Endothelial cell of umbilical vein (primary cell): ENCODE measurements around the gene PCDH15.

Experiments used
- CTCF ChIP-seq, 2 donors: IDR thresholded peaks; 1 replicate in 1 of 2; 2 replicates in 1 of 2; pipeline ENCODE4 v1.5.1; 2011; ENCODE audit warnings: low read length in 2 of 2, mild to moderate bottlenecking in 2 of 2, moderate library complexity in 2 of 2, control low read depth in 1 of 2, inconsistent platforms in 1 of 2, low read depth in 1 of 2; ENCODE audit not compliant: insufficient read depth in 1 of 2; ENCODE audit errors: extremely low read depth in 1 of 2
- POLR2A ChIP-seq: IDR thresholded peaks from 2 replicates; pipeline ENCODE4 v1.6.1; 2012; ENCODE audit warnings: low read depth, mild to moderate bottlenecking, control low read depth, low read length
- POLR2AphosphoS5 ChIP-seq: IDR thresholded peaks from 2 replicates; pipeline ENCODE4 v1.6.1; 2012; ENCODE audit warnings: low read depth, mild to moderate bottlenecking, control low read depth, low read length, moderate library complexity; ENCODE audit not compliant: insufficient read depth

GRCh38 chr10:54742416-54742815 lies 58.6 kb downstream of the PCDH15 start:
- no peak for TF ChIP-seq CTCF (IDR thresholded peaks at IDR 0.05; ENCODE audit: extremely low read depth in 1 of 2, insufficient read depth in 1 of 2, low read depth in 1 of 2, low read length in 2 of 2)
- no peak for TF ChIP-seq POLR2A
- TF ChIP-seq POLR2AphosphoS5, result no peak
